Epithelial cell of esophagus (primary cell): ENCODE data around the gene RBMS1.

ENCODE experiments used
- DNase-seq: peaks from one replicate; pipeline ENCODE4 v3.0.0; 2010; ENCODE audit warnings: low read depth
- H3K4me3 ChIP-seq: 2 replicates; pipeline ENCODE4 v1.5.1; 2011; ENCODE audit warnings: mild to moderate bottlenecking, low read length, control low read depth
- CTCF ChIP-seq: IDR thresholded peaks from 2 replicates; pipeline ENCODE4 v1.5.1; 2011; ENCODE audit warnings: low read depth, mild to moderate bottlenecking, low read length, control low read depth, inconsistent platforms; ENCODE audit not compliant: insufficient read depth; ENCODE audit errors: missing control alignments

RBMS1 gene

GRCh38 chr2:160223560-160223959 lies 270.0 kb downstream of the RBMS1 start:
- TF ChIP-seq CTCF: no peak
- DNase-seq: peak; percentile 60
- no peak overlapping the region for H3K4me3 ChIP-seq

- no peak overlapping the region for H3K4me3 ChIP-seq
- no peak for DNase-seq
- no peak for TF ChIP-seq CTCF
Observed at GRCh38 chr2:160222546-160223283, 270.9 kb downstream of the RBMS1 start.
